Omental fat pad (tissue), 4 donors: ENCODE results near the gene BICC1. TPM values are rescaled to one million over a fixed set of nuclear protein-coding genes. Genes with fewer than 3 reads are reported as not detected.

ENCODE experiments used
- ATAC-seq: fragments of 150-250 bp; one replicate; pipeline ENCODE4 v1.9.1; 2016; ENCODE audit warnings: mild to moderate bottlenecking, moderate library complexity; ENCODE audit not compliant: low FRiP score
- DNase-seq: peaks from one replicate; pipeline ENCODE4 v3.0.0-alpha.2; 2019; ENCODE audit warnings: low spot score
- total RNA-seq, 4 donors: library from RNA; depleted of rRNA; stranded (reverse); fragments of >200 nt; gene quantifications; one replicate each; pipeline ENCODE4 v1.1.0, GENCODE V29; 2016
- TF ChIP-seq, protein P1 (sequence below), 3 donors: fragments of 450-650 bp; IDR thresholded peaks; one replicate each; pipeline ENCODE4 v1.5.1; 2016 to 2017; ENCODE audit warnings: antibody characterized with exemption in 3 of 3, mild to moderate bottlenecking in 3 of 3, moderate library complexity in 2 of 3

Gene BICC1
- total RNA-seq, 4 donors from 2014 or later: 14.8 to 44.6 (median 27.2) TPM

DNA sequence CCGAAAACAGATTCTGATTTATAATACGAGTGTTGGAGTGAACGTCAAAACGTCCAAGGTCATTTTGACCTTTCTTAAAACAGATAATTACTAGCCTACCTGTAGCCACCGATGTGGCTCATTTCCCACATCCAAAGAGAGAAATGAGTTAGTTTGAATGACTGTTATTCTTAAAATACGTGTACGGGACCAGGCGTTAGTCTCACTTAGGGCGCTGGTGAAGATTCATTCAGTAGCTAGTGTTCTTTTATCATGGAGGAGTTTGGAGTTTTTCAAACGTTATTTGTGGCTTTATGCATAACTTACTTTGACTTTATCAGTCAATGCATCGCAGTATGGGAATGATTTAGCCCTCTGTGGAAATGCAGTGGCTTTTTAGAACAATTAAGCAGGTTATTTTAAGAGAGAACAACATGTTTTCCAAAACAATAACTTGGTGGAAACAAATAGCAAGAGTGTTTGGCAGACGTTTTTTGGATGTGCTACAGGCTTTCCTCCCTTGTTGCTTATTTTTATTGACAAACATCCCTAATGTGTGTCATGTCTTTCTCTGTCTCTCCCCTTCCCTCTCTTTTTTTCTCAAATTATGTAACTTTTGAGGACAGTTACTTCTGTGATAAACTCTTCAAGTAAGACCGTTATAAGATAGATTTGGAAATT lies 1.6 kb downstream of the BICC1 start:
- no peak for ATAC-seq
- TF ChIP-seq, protein P1, sequence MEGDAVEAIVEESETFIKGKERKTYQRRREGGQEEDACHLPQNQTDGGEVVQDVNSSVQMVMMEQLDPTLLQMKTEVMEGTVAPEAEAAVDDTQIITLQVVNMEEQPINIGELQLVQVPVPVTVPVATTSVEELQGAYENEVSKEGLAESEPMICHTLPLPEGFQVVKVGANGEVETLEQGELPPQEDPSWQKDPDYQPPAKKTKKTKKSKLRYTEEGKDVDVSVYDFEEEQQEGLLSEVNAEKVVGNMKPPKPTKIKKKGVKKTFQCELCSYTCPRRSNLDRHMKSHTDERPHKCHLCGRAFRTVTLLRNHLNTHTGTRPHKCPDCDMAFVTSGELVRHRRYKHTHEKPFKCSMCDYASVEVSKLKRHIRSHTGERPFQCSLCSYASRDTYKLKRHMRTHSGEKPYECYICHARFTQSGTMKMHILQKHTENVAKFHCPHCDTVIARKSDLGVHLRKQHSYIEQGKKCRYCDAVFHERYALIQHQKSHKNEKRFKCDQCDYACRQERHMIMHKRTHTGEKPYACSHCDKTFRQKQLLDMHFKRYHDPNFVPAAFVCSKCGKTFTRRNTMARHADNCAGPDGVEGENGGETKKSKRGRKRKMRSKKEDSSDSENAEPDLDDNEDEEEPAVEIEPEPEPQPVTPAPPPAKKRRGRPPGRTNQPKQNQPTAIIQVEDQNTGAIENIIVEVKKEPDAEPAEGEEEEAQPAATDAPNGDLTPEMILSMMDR (IDR thresholded peaks at IDR 0.05): no peak
- no peak for DNase-seq

DNA sequence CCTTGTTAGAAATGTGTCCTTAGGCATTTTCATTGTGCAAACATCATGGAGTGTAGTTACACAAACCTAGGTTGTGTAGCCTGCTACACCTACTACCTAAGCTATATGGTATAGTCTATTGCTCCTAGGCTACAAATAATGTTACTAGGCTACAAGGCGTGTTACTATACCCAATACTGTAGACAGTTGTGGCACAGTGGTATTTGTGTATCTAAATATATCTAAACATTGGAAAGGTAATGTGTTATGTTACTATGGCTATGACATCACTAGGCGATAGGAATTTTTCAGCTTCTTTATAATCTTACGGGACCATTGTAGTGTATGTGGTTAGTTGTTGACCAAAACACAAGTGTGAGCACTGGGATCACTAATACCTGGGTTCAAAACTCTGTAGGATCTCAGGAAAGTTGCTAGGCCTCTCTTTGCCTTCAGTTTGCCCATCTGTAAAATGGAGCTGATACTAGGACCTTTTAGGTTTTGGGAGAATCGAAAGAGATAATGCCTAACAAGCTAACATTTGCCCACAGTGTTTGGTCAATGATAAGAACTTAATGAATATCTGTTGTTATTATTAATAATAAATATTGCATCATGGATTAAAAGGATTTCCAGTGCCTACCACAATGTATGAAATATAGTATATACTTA lies 2.7 kb downstream of the BICC1 start:
- DNase-seq: no peak
- ATAC-seq: no peak
- TF ChIP-seq, protein P1 (IDR thresholded peaks at IDR 0.05): no peak

DNA sequence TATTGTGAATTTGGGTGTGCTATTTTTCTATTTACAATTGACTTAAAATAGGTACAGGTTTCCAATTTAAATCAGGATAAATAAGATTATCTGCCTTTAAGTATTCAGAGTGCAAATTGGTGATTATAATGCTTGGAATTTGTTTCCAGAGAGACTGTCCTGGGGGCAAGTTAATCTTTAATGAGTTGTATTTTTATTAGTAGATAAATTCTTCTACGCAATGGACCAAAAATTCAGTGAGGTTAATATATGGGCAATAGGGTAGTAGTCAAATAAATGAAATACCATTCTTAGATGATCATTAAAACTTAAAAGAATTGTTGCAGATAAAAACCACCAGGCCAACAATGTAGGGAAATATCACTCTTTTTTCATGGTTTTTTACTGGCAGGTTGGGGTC lies 3.4 kb downstream of the BICC1 start:
- no peak for DNase-seq
- TF ChIP-seq, protein P1 (IDR thresholded peaks at IDR 0.05): no peak
- no peak for ATAC-seq

GRCh38 chr10:58516671-58517070 lies 4.0 kb downstream of the BICC1 start:
- ATAC-seq (no peak), DNase-seq (no peak)
- TF ChIP-seq, protein P1 (IDR thresholded peaks at IDR 0.05): no peak

DNA sequence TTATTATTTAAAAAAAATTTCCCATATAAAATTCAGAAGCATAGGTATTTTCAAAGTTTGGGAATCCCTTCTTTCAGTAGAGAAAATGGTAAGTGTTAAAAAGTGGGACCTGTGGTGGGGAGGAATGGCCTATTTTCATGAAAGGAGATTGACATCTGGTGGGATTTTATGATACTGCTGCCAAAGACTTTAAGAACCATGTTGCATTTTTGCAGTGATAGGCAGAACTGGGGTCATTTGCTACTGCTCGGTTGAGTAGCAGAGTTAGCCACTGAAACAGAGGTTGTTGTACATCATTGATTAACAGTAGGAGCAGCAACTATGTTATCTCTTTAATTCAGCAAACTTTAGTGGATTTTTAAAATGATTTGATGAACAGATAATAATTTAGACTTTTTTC lies 4.4 kb downstream of the BICC1 start:
- no peak for ATAC-seq
- no peak for DNase-seq
- TF ChIP-seq, protein P1 (IDR thresholded peaks at IDR 0.05): no peak

DNA sequence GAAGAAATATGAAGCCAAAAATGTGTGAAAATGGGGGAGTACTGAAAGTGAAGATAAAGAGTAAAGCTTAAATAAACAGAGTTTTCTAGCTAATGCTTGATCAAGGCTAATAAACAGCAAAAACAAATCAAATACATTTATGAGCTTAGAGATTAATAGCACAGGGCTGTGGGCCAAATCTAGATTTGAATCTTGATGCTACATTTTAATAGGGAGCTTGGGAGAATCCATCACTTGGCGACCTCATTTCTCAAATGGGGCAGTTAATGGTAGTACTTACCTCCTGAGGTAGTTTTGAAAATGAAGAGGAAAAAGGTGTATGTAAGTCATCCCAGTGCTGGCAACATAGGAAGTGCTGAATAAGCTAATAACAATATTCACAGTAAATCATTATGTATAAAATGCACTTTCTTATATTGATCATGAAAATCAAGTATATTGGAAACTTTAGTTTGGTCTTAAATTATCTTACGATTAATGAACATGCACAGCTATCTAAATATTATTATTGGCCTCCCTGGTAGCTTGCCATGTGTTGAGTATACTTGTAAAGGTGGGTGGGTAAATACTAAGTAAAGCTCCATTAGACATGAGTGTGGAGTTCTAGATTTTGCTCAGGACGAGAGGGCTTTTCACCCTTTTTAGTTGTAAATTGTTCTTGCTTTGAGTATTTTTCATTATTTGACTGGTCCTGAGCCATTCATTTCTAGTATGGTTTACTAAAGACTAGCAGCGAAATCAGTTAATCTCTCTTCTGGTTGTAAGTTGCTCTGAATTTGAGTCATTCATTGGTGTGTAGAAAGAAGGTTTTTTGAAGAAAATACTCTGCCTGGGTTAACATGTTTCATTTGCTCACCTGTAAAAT lies 5.1 kb downstream of the BICC1 start:
- TF ChIP-seq, protein P1 (IDR thresholded peaks at IDR 0.05): no peak
- no peak for DNase-seq
- ATAC-seq: no peak
